Measurements from ENCODE around the gene NAV3. TPM values are rescaled to one million over a fixed set of nuclear protein-coding genes. Genes with fewer than 3 reads are reported as not detected.

The NAV3 gene
- total and polyA plus RNA-seq, 12 donors = 5.0 to 53.4 (median 25.9) TPM

DNA sequence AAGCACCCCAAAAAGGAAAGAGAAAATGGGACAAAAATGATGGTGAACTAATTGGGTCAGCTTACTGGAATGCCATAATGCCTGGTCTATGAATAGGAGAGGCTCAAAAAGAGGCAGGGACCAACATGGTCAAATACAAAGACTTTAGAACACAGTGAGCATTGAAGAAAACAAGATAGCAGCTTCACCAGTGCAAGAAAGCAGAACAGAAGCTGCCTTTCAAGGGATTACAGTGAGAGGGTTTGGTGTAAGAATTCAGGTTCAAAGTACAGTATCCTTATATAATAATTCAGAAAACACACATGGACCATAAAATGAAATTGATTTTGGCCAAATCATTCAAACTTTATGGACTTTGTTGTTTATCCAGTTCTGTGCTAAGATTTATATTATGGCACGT, 162.1 kb downstream of the NAV3 start:
- intact Hi-C loops (cut with DNase I) = no loop called here

DNA sequence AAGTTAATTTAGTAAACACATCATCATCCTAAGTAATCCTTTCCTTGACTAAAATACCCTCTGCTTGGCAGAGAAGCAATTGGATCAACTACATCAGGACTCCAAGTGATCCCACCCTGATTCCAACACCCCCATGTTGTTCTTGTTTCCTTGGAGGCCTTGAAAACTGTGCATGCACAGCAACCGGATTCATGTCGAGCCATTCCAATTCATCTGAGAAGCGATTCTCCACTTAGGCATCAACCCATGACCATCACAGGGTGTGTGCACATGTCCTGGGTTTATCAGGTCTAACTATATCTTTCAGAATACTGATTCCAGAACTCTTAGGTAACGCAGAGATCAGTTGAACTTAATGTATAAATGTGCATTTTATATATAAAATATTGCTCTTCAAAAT, 163.0 kb downstream of the NAV3 start:
- TF ChIP-seq, protein P1, sequence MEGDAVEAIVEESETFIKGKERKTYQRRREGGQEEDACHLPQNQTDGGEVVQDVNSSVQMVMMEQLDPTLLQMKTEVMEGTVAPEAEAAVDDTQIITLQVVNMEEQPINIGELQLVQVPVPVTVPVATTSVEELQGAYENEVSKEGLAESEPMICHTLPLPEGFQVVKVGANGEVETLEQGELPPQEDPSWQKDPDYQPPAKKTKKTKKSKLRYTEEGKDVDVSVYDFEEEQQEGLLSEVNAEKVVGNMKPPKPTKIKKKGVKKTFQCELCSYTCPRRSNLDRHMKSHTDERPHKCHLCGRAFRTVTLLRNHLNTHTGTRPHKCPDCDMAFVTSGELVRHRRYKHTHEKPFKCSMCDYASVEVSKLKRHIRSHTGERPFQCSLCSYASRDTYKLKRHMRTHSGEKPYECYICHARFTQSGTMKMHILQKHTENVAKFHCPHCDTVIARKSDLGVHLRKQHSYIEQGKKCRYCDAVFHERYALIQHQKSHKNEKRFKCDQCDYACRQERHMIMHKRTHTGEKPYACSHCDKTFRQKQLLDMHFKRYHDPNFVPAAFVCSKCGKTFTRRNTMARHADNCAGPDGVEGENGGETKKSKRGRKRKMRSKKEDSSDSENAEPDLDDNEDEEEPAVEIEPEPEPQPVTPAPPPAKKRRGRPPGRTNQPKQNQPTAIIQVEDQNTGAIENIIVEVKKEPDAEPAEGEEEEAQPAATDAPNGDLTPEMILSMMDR (IDR thresholded peaks at IDR 0.05) = no peak
- no peak for TF ChIP-seq POLR2A (IDR thresholded peaks at IDR 0.05)
- Histone ChIP-seq H3K36me3 (replicated peaks in 1 of 2) (no peaks in the 10 kb centered on the region), H3K9me3 (replicated peaks in 1 of 3) (no peaks in the 10 kb centered on the region), H3K27me3 (no peaks in the 10 kb centered on the region), H3K27ac (no peak overlapping the region), H3K4me3 (no peak overlapping the region), H3K4me1 (replicated peaks in 1 of 2) (no peaks in the 10 kb centered on the region)
- intact Hi-C loops (cut with DNase I) = no loop called here
- DNase-seq = no peak
- WGBS, 4 donors = 71 to 92% (median 84%) methylated on average over 4 of the region's 4 CpGs

More for the DNA sequence above, 162.1 kb downstream of the NAV3 start:
- Histone ChIP-seq H3K9me3 (replicated peaks in 1 of 3) (no peaks in the 10 kb centered on the region), H3K27me3 (no peaks in the 10 kb centered on the region), H3K4me3 (no peak overlapping the region), H3K27ac (no peak overlapping the region), H3K36me3 (replicated peaks in 1 of 2) (no peaks in the 10 kb centered on the region), H3K4me1 (replicated peaks in 1 of 2) (no peaks in the 10 kb centered on the region)
- 84 to 100% (median 95%) methylated on average over 1 of the region's 1 CpG for WGBS, 4 donors
- TF ChIP-seq, protein P1 (IDR thresholded peaks at IDR 0.05) = no peak
- no peak for TF ChIP-seq POLR2A (IDR thresholded peaks at IDR 0.05)
- DNase-seq = no peak

GRCh38 chr12:77995436-77996167, 164.9 kb downstream of the NAV3 start:
- no peaks in the 10 kb centered on the region for H3K9me3 ChIP-seq (replicated peaks in 1 of 3)
- DNase-seq = no peak
- H3K4me3 ChIP-seq = no peak overlapping the region
- H3K36me3 ChIP-seq (replicated peaks in 1 of 2) = no peaks in the 10 kb centered on the region
- H3K4me1 ChIP-seq (replicated peaks in 1 of 2) = no peaks in the 10 kb centered on the region
- H3K27ac ChIP-seq = no peak overlapping the region
- no peak for TF ChIP-seq POLR2A (IDR thresholded peaks at IDR 0.05)
- TF ChIP-seq, protein P1 (IDR thresholded peaks at IDR 0.05) = no peak
- no peaks in the 10 kb centered on the region for H3K27me3 ChIP-seq
- intact Hi-C loops (cut with DNase I) = no loop called here
- WGBS, 4 donors = 73 to 88% (median 84%) methylated on average over 2 of the region's 2 CpGs

DNA sequence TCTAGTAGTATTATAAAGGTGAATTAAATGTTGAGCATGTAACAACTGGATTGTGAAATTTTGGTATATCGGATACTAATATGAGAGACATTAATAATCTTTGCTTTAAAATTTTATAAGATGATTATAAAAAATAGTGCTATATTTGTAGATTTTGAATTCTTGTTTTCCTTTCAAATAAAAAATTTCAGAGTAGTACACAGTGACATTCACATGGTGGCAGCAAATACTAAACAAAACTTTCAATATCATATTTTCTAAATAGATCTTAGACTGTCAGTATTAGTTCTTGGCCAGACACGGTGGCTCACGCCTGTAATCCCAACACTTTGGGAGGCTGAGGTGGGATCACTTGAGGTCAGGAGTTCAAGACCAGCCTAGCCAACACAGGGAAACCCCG, 166.0 kb downstream of the NAV3 start:
- Histone ChIP-seq H3K36me3 (replicated peaks in 1 of 2) (no peaks in the 10 kb centered on the region), H3K4me1 (replicated peaks in 1 of 2) (no peaks in the 10 kb centered on the region), H3K9me3 (replicated peaks in 1 of 3) (no peaks in the 10 kb centered on the region), H3K27ac (no peak overlapping the region), H3K4me3 (no peak overlapping the region), H3K27me3 (no peaks in the 10 kb centered on the region)
- TF ChIP-seq, protein P1 (IDR thresholded peaks at IDR 0.05) = peak in 1 of 6 experiments; percentile 24
- no peak for TF ChIP-seq POLR2A (IDR thresholded peaks at IDR 0.05)
- 64 to 82% (median 69%) methylated on average over 4 of the region's 4 CpGs for WGBS, 4 donors
- intact Hi-C loops (cut with DNase I) = no loop called here
- no peak for DNase-seq
